Liver (tissue), 9 donors: ENCODE results near the gene KRTAP10-2. TPM values are rescaled to one million over a fixed set of nuclear protein-coding genes. Genes with fewer than 3 reads are reported as not detected.

Experiments
- DNase-seq: peaks from one replicate; pipeline ENCODE4 v3.0.0-alpha.2; 2017; ENCODE audit warnings: low spot score
- H3K27ac ChIP-seq, 2 donors: one replicate each; pipeline ENCODE4 v1.7.0; 2013; ENCODE audit warnings: inconsistent platforms in 2 of 2, low read length in 2 of 2, control low read depth in 1 of 2, low read depth in 1 of 2, mild to moderate bottlenecking in 1 of 2
- H3K27me3 ChIP-seq, 4 donors: one replicate each; pipeline versions ENCODE4 v1.6.1 to v1.7.0; 2013; ENCODE audit warnings: low read length in 3 of 4, inconsistent platforms in 1 of 4, mild to moderate bottlenecking in 1 of 4, moderate library complexity in 1 of 4; ENCODE audit not compliant: control insufficient read depth in 4 of 4, insufficient read depth in 4 of 4
- H3K36me3 ChIP-seq, 4 donors: one replicate each; pipeline versions ENCODE4 v1.6.1 to v1.7.0; 2013; ENCODE audit warnings: low read length in 3 of 4, mild to moderate bottlenecking in 3 of 4, low read depth in 1 of 4, moderate library complexity in 1 of 4; ENCODE audit not compliant: control insufficient read depth in 4 of 4, insufficient read depth in 3 of 4
- H3K4me1 ChIP-seq, 4 donors: one replicate each; pipeline versions ENCODE4 v1.6.1 to v1.7.0; 2013; ENCODE audit warnings: low read length in 3 of 4, mild to moderate bottlenecking in 3 of 4, moderate library complexity in 1 of 4; ENCODE audit not compliant: control insufficient read depth in 4 of 4, insufficient read depth in 4 of 4
- H3K4me3 ChIP-seq, 3 donors: one replicate each; pipeline versions ENCODE4 v1.6.1 to v1.7.0; 2013; ENCODE audit warnings: low read length in 3 of 3, control low read depth in 1 of 3, low read depth in 1 of 3, mild to moderate bottlenecking in 1 of 3
- H3K9ac ChIP-seq, 2 donors: one replicate each; pipeline ENCODE4 v1.7.0; 2013; ENCODE audit warnings: low read length in 2 of 2, mild to moderate bottlenecking in 2 of 2, moderate library complexity in 2 of 2, control low read depth in 1 of 2, low read depth in 1 of 2
- H3K9me3 ChIP-seq, 4 donors: one replicate each; pipeline versions ENCODE4 v1.6.1 to v1.7.0; 2013; ENCODE audit warnings: low read length in 3 of 4; ENCODE audit not compliant: control insufficient read depth in 4 of 4
- EGR1 ChIP-seq, 2 donors: IDR thresholded peaks; 2 replicates each; pipeline ENCODE4 v1.6.1; 2016 to 2018; ENCODE audit warnings: antibody characterized with exemption in 2 of 2, low read depth in 2 of 2
- FOXA2 ChIP-seq: IDR thresholded peaks from 2 replicates; pipeline ENCODE4 v1.6.1; 2016; ENCODE audit warnings: antibody characterized with exemption
- HNF4G ChIP-seq: IDR thresholded peaks from 2 replicates; pipeline ENCODE4 v1.6.1; 2016; ENCODE audit warnings: antibody characterized with exemption
- WGBS: extraction: QIAGEN DNeasy Blood & Tissue Kit; methylation state at CpG from one replicate; pipeline ENCODE4 v1.1.7; 2013; 5-methylcytosine and 5-hydroxymethylcytosine counted together
- polyA plus RNA-seq, 2 donors: library from polyadenylated mRNA; stranded (reverse) in 1 of 2; unstranded in 1 of 2; fragments of 200-250 nt in 1 of 2; fragments of >200 nt in 1 of 2; fragmentation: Nextera tagmentation in 1 of 2; extraction: Ambion mirVana in 1 of 2; gene quantifications; one replicate each; pipeline versions ENCODE4 v1.2.1 to v1.2.3, GENCODE V29; 2013 to 2015
- total RNA-seq, 2 donors: library from RNA; depleted of rRNA; stranded (reverse); fragments of >200 nt; gene quantifications; one replicate each; pipeline ENCODE4 v1.2.3, GENCODE V29; 2014
- donor health status: healthy.
- donor health status: healthy.
- donor health status: healthy.
- donor health status: healthy.
- donor health status: healthy.

The KRTAP10-2 gene
- total and polyA plus RNA-seq, 4 donors, result not detected

DNA sequence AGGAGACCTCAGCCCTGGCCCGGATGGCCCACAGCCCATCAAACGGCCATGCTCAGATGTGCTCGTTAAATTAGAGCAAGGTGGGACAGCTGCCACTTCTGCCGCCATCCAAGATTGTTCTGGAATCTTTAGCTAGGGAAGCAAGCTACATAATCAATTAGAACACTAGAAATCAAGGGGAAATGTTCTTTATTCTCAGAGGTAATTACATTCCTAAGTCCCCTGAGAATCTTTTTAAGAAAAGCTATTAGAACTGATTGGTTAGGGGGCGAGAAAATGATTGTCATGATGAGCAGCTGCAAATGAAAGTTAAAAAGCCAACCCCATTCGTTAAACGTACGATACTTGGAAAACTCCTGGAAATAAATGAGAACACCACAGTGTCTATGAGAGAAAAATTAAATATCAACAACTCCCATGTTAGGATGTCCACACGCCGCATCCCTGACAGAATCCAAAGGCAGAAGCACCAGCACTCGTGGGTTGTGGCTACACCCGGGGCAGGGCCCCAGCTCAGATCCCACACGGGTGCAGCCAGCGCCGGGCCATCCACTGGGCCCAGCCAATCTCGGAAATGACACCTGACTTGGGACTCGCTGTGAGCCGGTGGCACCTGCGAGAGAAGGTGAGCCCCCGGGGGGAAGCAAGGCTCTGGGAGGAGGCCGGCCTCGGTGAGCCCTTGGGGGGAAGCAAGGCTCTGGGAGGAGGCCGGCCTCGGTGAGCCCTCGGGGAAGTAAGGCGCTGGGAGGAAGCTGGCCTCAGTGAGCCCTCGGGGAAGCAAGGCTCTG lies 48.9 kb downstream of the KRTAP10-2 start:
- no peak for DNase-seq
- Histone ChIP-seq H3K9ac (no peak overlapping the region), H3K27me3 (no peaks in the 10 kb centered on the region), H3K27ac (no peak overlapping the region), H3K4me1 (no peaks in the 10 kb centered on the region), H3K4me3 (no peak overlapping the region), H3K36me3 (no peaks in the 10 kb centered on the region), H3K9me3 (no peaks in the 10 kb centered on the region)
- WGBS, result 90% methylated on average over 27 of the region's 27 CpGs
- TF ChIP-seq EGR1 (IDR thresholded peaks at IDR 0.05; ENCODE audit: low read depth in 2 of 2), result no peak
- TF ChIP-seq FOXA2, result no peak
- no peak for TF ChIP-seq HNF4G

Other genes with a start within 250 kb of the KRTAP10-2 start
- gene CFAP410, start 212.1 kb downstream of the KRTAP10-2 start, total RNA-seq, result 10 to 100 TPM; 11.7 to 12.9 TPM
- gene CFAP410, start 212.1 kb downstream of the KRTAP10-2 start, polyA plus RNA-seq, result 10 to 100 TPM in 1 of 2 donors, 1 to 10 TPM in 1; 7.9 to 16.3 TPM
- gene TRPM2, start 197.9 kb downstream of the KRTAP10-2 start, total RNA-seq, result 1 to 10 TPM in 1 of 2 donors, under 1 TPM in 1; 0.65 to 1.3 TPM
- gene TRPM2, start 197.9 kb downstream of the KRTAP10-2 start, polyA plus RNA-seq, result under 1 TPM; 0.43 to 0.61 TPM
- 10 to 100 TPM in 1 of 2 donors, 1 to 10 TPM in 1; 3.0 to 14.2 TPM for gene LRRC3, start 96.0 kb downstream of the KRTAP10-2 start, total RNA-seq
- 10 to 100 TPM in 1 of 2 donors, 1 to 10 TPM in 1; 3.9 to 11.1 TPM for gene LRRC3, start 96.0 kb downstream of the KRTAP10-2 start, polyA plus RNA-seq
- gene KRTAP10-1, start 11.3 kb downstream of the KRTAP10-2 start, total RNA-seq, result not detected
- gene KRTAP10-1, start 11.3 kb downstream of the KRTAP10-2 start, polyA plus RNA-seq, result not detected
- gene KRTAP10-3, start 7.3 kb upstream of the KRTAP10-2 start, total RNA-seq, result not detected
- gene KRTAP10-3, start 7.3 kb upstream of the KRTAP10-2 start, polyA plus RNA-seq, result not detected
- not detected for gene KRTAP10-4, start 22.2 kb upstream of the KRTAP10-2 start, total RNA-seq
- gene KRTAP10-4, start 22.2 kb upstream of the KRTAP10-2 start, polyA plus RNA-seq, result not detected
- gene KRTAP10-5, start 29.1 kb upstream of the KRTAP10-2 start, total RNA-seq, result not detected
- gene KRTAP10-5, start 29.1 kb upstream of the KRTAP10-2 start, polyA plus RNA-seq, result not detected
- gene KRTAP10-6, start 41.0 kb upstream of the KRTAP10-2 start, total RNA-seq, result not detected
- not detected for gene KRTAP10-6, start 41.0 kb upstream of the KRTAP10-2 start, polyA plus RNA-seq
- not detected for gene KRTAP10-7, start 49.1 kb upstream of the KRTAP10-2 start, total RNA-seq
- gene KRTAP10-7, start 49.1 kb upstream of the KRTAP10-2 start, polyA plus RNA-seq, result not detected
- not detected for gene KRTAP10-8, start 60.6 kb upstream of the KRTAP10-2 start, total RNA-seq
- not detected for gene KRTAP10-8, start 60.6 kb upstream of the KRTAP10-2 start, polyA plus RNA-seq
- not detected for gene KRTAP10-9, start 75.6 kb upstream of the KRTAP10-2 start, total RNA-seq
- gene KRTAP10-9, start 75.6 kb upstream of the KRTAP10-2 start, polyA plus RNA-seq, result not detected
- not detected for gene KRTAP10-10, start 85.9 kb upstream of the KRTAP10-2 start, total RNA-seq
- not detected for gene KRTAP10-10, start 85.9 kb upstream of the KRTAP10-2 start, polyA plus RNA-seq
- not detected for gene KRTAP10-11, start 94.9 kb upstream of the KRTAP10-2 start, total RNA-seq
- not detected for gene KRTAP10-11, start 94.9 kb upstream of the KRTAP10-2 start, polyA plus RNA-seq
- gene KRTAP12-4, start 103.2 kb upstream of the KRTAP10-2 start, total RNA-seq, result not detected
- gene KRTAP12-4, start 103.2 kb upstream of the KRTAP10-2 start, polyA plus RNA-seq, result not detected
- gene KRTAP12-3, start 106.4 kb upstream of the KRTAP10-2 start, total RNA-seq, result not detected
- gene KRTAP12-3, start 106.4 kb upstream of the KRTAP10-2 start, polyA plus RNA-seq, result not detected
- not detected for gene KRTAP12-2, start 115.4 kb upstream of the KRTAP10-2 start, total RNA-seq
- gene KRTAP12-2, start 115.4 kb upstream of the KRTAP10-2 start, polyA plus RNA-seq, result not detected
- not detected for gene KRTAP12-1, start 130.7 kb upstream of the KRTAP10-2 start, total RNA-seq
- not detected for gene KRTAP12-1, start 130.7 kb upstream of the KRTAP10-2 start, polyA plus RNA-seq
- gene KRTAP10-12, start 145.7 kb upstream of the KRTAP10-2 start, total RNA-seq, result not detected
- gene KRTAP10-12, start 145.7 kb upstream of the KRTAP10-2 start, polyA plus RNA-seq, result not detected
- gene TSPEAR, start 160.1 kb upstream of the KRTAP10-2 start, total RNA-seq, result under 1 TPM in 1 of 2 donors, not detected in 1; under 0.01 TPM
- gene TSPEAR, start 160.1 kb upstream of the KRTAP10-2 start, polyA plus RNA-seq, result under 1 TPM; 0.01 to 0.14 TPM